HPDE6-E6E7 (cell line): Measurements from ENCODE around the gene NT5M.

ENCODE experiments used
- DNase-seq: peaks from one replicate; pipeline ENCODE4 v3.0.0; 2011; ENCODE audit warnings: missing footprints; ENCODE audit errors: extremely low spot score

NT5M gene

GRCh38 chr17:17343160-17343735, 40.1 kb downstream of the NT5M start:
- DNase-seq = no peak

GRCh38 chr17:17343896-17344506, 40.8 kb downstream of the NT5M start:
- DNase-seq = no peak

GRCh38 chr17:17344507-17345293, 41.5 kb downstream of the NT5M start:
- no peak for DNase-seq

GRCh38 chr17:17345294-17345597, 42.1 kb downstream of the NT5M start:
- no peak for DNase-seq

- DNase-seq = no peak
Measured at GRCh38 chr17:17345686-17346427, 42.7 kb downstream of the NT5M start.

- no peak for DNase-seq
Measured at GRCh38 chr17:17346428-17347233, 43.5 kb downstream of the NT5M start.

GRCh38 chr17:17347234-17347955, 44.2 kb downstream of the NT5M start:
- DNase-seq = no peak

- no peak for DNase-seq
Measured at GRCh38 chr17:17347956-17348871, 45.0 kb downstream of the NT5M start.

- no peak for DNase-seq
Measured at GRCh38 chr17:17348872-17349723, 45.9 kb downstream of the NT5M start.

GRCh38 chr17:17349724-17350106, 46.5 kb downstream of the NT5M start:
- no peak for DNase-seq

- peak; percentile 54 for DNase-seq
Measured at GRCh38 chr17:17350491-17351355, 47.5 kb downstream of the NT5M start.

- no peak for DNase-seq
Measured at GRCh38 chr17:17351356-17351891, 48.3 kb downstream of the NT5M start.

- no peak for DNase-seq
Measured at GRCh38 chr17:17351901-17352781, 49.0 kb downstream of the NT5M start.

- DNase-seq = no peak
Measured at GRCh38 chr17:17352836-17353624, 49.9 kb downstream of the NT5M start.

GRCh38 chr17:17353625-17354484, 50.7 kb downstream of the NT5M start:
- no peak for DNase-seq
